HG03558 (cell line): ENCODE results near the gene TMC5.
"Not testable (repeated sequence)": the region's sequence is repeated elsewhere in the genome, so short reads cannot be mapped to it uniquely, and the experiment has no call there.

ENCODE experiments used
- ATAC-seq: cut with Tn5 transposase; IDR thresholded peaks from one replicate; pipeline ENCODE4 v1.9.1; 2021; ENCODE audit warnings: moderate number of reproducible peaks; ENCODE audit not compliant: unreplicated experiment; ENCODE audit errors: extremely low read depth

Gene TMC5

GRCh38 chr16:19525385-19525723 is 107.7 kb downstream of the TMC5 start:
- no peak for ATAC-seq

GRCh38 chr16:19527161-19527560 is 109.5 kb downstream of the TMC5 start:
- ATAC-seq: no peak

- no peak for ATAC-seq
Observed at GRCh38 chr16:19528666-19529065, 111.0 kb downstream of the TMC5 start.

- ATAC-seq: no peak
Observed at GRCh38 chr16:19532601-19533000, 114.9 kb downstream of the TMC5 start.

- no peak for ATAC-seq
Observed at GRCh38 chr16:19540241-19540970, 122.7 kb downstream of the TMC5 start.

- no peak for ATAC-seq
Observed at GRCh38 chr16:19542138-19542821, 124.6 kb downstream of the TMC5 start.

GRCh38 chr16:19543278-19543996 is 125.8 kb downstream of the TMC5 start:
- ATAC-seq: not testable (repeated sequence)

- no peak for ATAC-seq
Observed at GRCh38 chr16:19548144-19548543, 130.5 kb downstream of the TMC5 start.
